Smooth muscle cell (in vitro differentiated cells): Measurements from ENCODE around the gene MIAT. TPM values are rescaled to one million over a fixed set of nuclear protein-coding genes. Genes with fewer than 3 reads are reported as not detected.

Source experiments
- DNase-seq: peaks from one replicate; lab custom pipeline; 2025; ENCODE audit not compliant: unreplicated experiment; lab: John Stamatoyannopoulos, UW
- H2AFZ ChIP-seq: fragments of 200-600 bp; sonication (generic); 2 replicates; pipeline ENCODE4 v1.6.0; 2016; ENCODE audit warnings: antibody characterized with exemption, low read depth, mild to moderate bottlenecking
- H3F3A ChIP-seq: fragments of 200-600 bp; sonication (generic); 2 replicates; pipeline ENCODE4 v1.6.0; 2017; ENCODE audit warnings: antibody characterized with exemption, low read depth
- H3K27ac ChIP-seq: fragments of 200-600 bp; sonication (generic); 2 replicates; pipeline ENCODE4 v1.5.1; 2016; ENCODE audit warnings: low read depth, mild to moderate bottlenecking
- H3K27me3 ChIP-seq: fragments of 200-600 bp; sonication (generic); 2 replicates; pipeline ENCODE4 v1.6.1; 2016; ENCODE audit warnings: low read depth, mild to moderate bottlenecking
- H3K36me3 ChIP-seq: fragments of 200-600 bp; sonication (generic); 2 replicates; pipeline ENCODE4 v1.5.1; 2016; ENCODE audit warnings: low read depth
- H3K4me1 ChIP-seq: fragments of 200-600 bp; sonication (generic); 2 replicates; pipeline ENCODE4 v1.5.1; 2016; ENCODE audit warnings: low read depth
- H3K4me2 ChIP-seq: fragments of 200-600 bp; sonication (generic); 2 replicates; pipeline ENCODE4 v1.6.0; 2016; ENCODE audit warnings: mild to moderate bottlenecking
- H3K4me3 ChIP-seq: fragments of 200-600 bp; sonication (generic); 2 replicates; pipeline ENCODE4 v1.5.1; 2016; ENCODE audit warnings: mild to moderate bottlenecking
- H3K79me2 ChIP-seq: fragments of 200-600 bp; sonication (generic); 2 replicates; pipeline ENCODE4 v1.6.0; 2016; ENCODE audit warnings: low read depth, mild to moderate bottlenecking
- H3K9ac ChIP-seq: fragments of 200-600 bp; sonication (generic); 2 replicates; pipeline ENCODE4 v1.6.0; 2016; ENCODE audit warnings: low read depth
- H3K9me3 ChIP-seq: fragments of 200-600 bp; sonication (generic); replicated peaks from 2 replicates; pipeline ENCODE4 v1.5.1; 2016; ENCODE audit warnings: low read depth
- H4K20me1 ChIP-seq: fragments of 200-600 bp; sonication (generic); 2 replicates; pipeline ENCODE4 v1.6.0; 2016; ENCODE audit warnings: low read depth
- WGBS: methylation state at CpG from one replicate; pipeline ENCODE4 v1.1.7; 2016; ENCODE audit warnings: low lambda C conversion rate; 5-methylcytosine and 5-hydroxymethylcytosine counted together
- polyA plus RNA-seq: library from polyadenylated mRNA; unstranded; fragments of >200 nt; fragmentation: Nextera tagmentation; extraction: Ambion mirVana; gene quantifications from 2 replicates; pipeline ENCODE4 v1.2.1, GENCODE V29; 2016
- total RNA-seq: library from RNA; depleted of rRNA; stranded (reverse); fragments of >200 nt; gene quantifications from 2 replicates; pipeline ENCODE4 v1.2.3, GENCODE V29; 2014
- TF ChIP-seq, protein P1 (sequence below): fragments of 200-600 bp; sonication (generic); IDR thresholded peaks from 2 replicates; pipeline ENCODE4 v1.5.1; 2017; ENCODE audit warnings: borderline replicate concordance, mild to moderate bottlenecking, antibody characterized with exemption; ENCODE audit not compliant: insufficient read depth, poor library complexity, severe bottlenecking

MIAT gene
- total and polyA plus RNA-seq, 2 experiments from 2014 or later: 0.16 to 7.0 TPM

DNA sequence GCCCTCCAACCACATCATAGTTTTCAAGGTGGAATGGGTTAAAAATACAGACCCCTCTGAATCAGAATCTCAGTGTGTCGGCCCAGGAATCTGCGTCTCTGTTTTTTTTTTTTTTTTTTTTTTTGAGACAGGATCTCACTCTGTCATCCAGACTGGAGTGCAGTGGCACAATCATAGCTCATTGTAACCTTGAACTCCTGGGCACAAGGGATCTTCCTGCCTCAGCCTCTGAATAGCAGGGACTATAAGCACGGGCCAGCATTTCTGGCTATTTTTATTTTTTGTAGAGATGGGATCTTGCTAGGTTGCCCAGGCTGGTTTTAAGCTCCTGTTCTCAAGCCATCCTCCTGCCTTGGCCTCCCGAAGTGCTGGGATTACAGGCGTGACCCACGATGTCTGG lies 28.2 kb downstream of the MIAT start:
- Histone ChIP-seq H2AFZ (no peak overlapping the region), H3K27ac (no peak overlapping the region), H3K36me3 (no peaks in the 10 kb centered on the region), H3K4me3 (no peak overlapping the region), H3K27me3 (no peaks in the 10 kb centered on the region), H4K20me1 (peaks cover under 1% of the 10 kb centered on the region), H3K9me3 (no peaks in the 10 kb centered on the region), H3K4me1 (peaks cover 10% of the 10 kb centered on the region), H3K79me2 (no peaks in the 10 kb centered on the region), H3K4me2 (no peak overlapping the region), H3K9ac (no peak overlapping the region), H3F3A (no peaks in the 10 kb centered on the region)
- no peak for DNase-seq
- WGBS: 92% methylated on average over 6 of the region's 6 CpGs
- TF ChIP-seq, protein P1, sequence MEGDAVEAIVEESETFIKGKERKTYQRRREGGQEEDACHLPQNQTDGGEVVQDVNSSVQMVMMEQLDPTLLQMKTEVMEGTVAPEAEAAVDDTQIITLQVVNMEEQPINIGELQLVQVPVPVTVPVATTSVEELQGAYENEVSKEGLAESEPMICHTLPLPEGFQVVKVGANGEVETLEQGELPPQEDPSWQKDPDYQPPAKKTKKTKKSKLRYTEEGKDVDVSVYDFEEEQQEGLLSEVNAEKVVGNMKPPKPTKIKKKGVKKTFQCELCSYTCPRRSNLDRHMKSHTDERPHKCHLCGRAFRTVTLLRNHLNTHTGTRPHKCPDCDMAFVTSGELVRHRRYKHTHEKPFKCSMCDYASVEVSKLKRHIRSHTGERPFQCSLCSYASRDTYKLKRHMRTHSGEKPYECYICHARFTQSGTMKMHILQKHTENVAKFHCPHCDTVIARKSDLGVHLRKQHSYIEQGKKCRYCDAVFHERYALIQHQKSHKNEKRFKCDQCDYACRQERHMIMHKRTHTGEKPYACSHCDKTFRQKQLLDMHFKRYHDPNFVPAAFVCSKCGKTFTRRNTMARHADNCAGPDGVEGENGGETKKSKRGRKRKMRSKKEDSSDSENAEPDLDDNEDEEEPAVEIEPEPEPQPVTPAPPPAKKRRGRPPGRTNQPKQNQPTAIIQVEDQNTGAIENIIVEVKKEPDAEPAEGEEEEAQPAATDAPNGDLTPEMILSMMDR: no peak

DNA sequence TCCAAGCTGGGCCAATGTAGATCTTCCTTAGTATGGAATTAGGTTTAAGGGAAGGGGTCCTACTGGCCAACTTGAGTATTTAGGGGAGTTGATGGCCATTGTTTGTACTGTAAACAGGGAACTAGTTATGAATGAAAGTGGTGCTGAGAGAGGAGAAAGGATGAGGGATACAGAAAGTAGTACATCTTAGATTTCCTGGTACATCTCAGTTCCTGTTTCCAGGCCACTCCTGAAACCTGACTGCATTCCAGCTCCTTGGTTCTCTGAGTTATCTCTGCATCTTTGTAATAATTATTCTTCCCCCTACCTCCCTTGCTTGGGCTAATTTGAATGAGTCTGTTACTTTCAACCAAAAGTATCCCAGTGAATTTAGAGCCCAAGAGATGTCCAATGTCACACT lies 30.1 kb downstream of the MIAT start:
- no peaks in the 10 kb centered on the region for H3F3A ChIP-seq
- TF ChIP-seq, protein P1: no peak

DNA sequence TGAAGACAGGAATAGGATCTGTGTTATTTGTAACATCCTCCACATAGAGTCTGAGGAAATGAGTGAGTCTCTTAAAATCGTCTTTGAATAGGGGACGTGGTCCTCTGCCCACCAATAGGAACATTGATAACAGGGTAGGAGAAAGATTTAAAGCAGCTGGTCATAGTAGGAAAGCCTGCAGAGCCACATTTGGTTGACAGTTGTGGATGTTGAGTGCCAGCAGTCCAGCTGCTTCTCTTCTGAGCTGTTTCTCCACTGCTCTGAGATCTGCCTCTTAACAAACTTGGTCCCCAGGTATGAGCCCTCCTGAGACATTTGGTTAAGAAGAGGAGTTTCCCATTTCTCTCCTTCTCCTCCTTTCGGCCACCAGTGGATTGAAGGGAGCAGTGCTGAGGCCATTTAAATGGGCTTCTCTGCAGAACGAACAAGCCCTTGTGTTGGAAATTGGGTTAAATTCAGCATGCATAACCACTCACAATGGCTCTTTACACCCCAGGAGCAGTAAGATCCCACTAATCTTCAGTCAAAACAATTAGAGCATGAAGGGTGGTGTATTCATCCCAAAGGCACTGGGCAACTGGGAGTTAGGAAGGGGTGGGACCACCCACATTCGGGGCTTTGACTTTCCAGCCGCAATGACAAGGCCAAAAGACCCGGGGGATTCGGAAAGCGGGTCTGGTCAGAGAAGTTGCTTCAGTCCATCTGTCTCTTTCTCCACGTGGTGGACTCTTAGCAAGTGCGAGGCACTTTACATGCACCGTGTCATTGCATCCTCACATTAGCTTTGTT lies 32.3 kb downstream of the MIAT start:
- Histone ChIP-seq H3K4me1 (no peaks in the 10 kb centered on the region), H3K27me3 (no peaks in the 10 kb centered on the region), H3K4me2 (no peak overlapping the region), H3K9me3 (no peaks in the 10 kb centered on the region), H2AFZ (no peak overlapping the region), H3K9ac (no peak overlapping the region), H3F3A (no peaks in the 10 kb centered on the region), H4K20me1 (peaks cover 9% of the 10 kb centered on the region), H3K4me3 (no peak overlapping the region), H3K36me3 (no peaks in the 10 kb centered on the region), H3K27ac (no peak overlapping the region), H3K79me2 (no peaks in the 10 kb centered on the region)
- DNase-seq: no peak
- TF ChIP-seq, protein P1: no peak
- 64% methylated on average over 12 of the region's 12 CpGs for WGBS

More for the DNA sequence above, 30.1 kb downstream of the MIAT start:
- Histone ChIP-seq H2AFZ (no peak overlapping the region), H3K36me3 (no peaks in the 10 kb centered on the region), H3K4me3 (no peak overlapping the region), H3K4me2 (no peak overlapping the region), H3K27ac (no peak overlapping the region), H3K4me1 (no peaks in the 10 kb centered on the region), H3K27me3 (no peaks in the 10 kb centered on the region), H3K9ac (no peak overlapping the region), H4K20me1 (peaks cover 9% of the 10 kb centered on the region), H3K79me2 (no peaks in the 10 kb centered on the region), H3K9me3 (no peaks in the 10 kb centered on the region)
- DNase-seq: no peak
